ENCODE measurements around the gene LSR. TPM values are rescaled to one million over a fixed set of nuclear protein-coding genes. Genes with fewer than 3 reads are reported as not detected.

The LSR gene
- polyA plus RNA-seq, 1 donor: 3.7 TPM

- DNase-seq (ENCODE audit: low read depth): no peak
These were observed 53.2 kb downstream of the LSR start for GRCh38 chr19:35301961-35302360.

- no peak for DNase-seq (ENCODE audit: low read depth)
These were observed 53.6 kb downstream of the LSR start for GRCh38 chr19:35302446-35302845.

- DNase-seq (ENCODE audit: low read depth): no peak
These were observed 54.6 kb downstream of the LSR start for GRCh38 chr19:35303357-35303915.

GRCh38 chr19:35304036-35304435, 55.2 kb downstream of the LSR start:
- DNase-seq (ENCODE audit: low read depth): no peak

- no peak for DNase-seq (ENCODE audit: low read depth)
These were observed 56.4 kb downstream of the LSR start for GRCh38 chr19:35305181-35305580.

- DNase-seq (ENCODE audit: low read depth): no peak
These were observed 57.9 kb downstream of the LSR start for GRCh38 chr19:35306473-35307246.

- DNase-seq (ENCODE audit: low read depth): peak; percentile 11
These were observed 59.1 kb downstream of the LSR start for GRCh38 chr19:35307931-35308330.

GRCh38 chr19:35308910-35309309, 60.1 kb downstream of the LSR start:
- DNase-seq (ENCODE audit: low read depth): no peak

- no peak for DNase-seq (ENCODE audit: low read depth)
These were observed 60.9 kb downstream of the LSR start for GRCh38 chr19:35309481-35310279.

GRCh38 chr19:35310331-35310730, 61.5 kb downstream of the LSR start:
- no peak for DNase-seq (ENCODE audit: low read depth)

GRCh38 chr19:35310811-35311465, 62.1 kb downstream of the LSR start:
- no peak for DNase-seq (ENCODE audit: low read depth)

GRCh38 chr19:35311901-35312665, 63.3 kb downstream of the LSR start:
- no peak for DNase-seq (ENCODE audit: low read depth)

GRCh38 chr19:35313587-35313986, 64.8 kb downstream of the LSR start:
- no peak for DNase-seq (ENCODE audit: low read depth)

GRCh38 chr19:35314031-35314430, 65.2 kb downstream of the LSR start:
- no peak for DNase-seq (ENCODE audit: low read depth)

- DNase-seq (ENCODE audit: low read depth): no peak
These were observed 66.2 kb downstream of the LSR start for GRCh38 chr19:35314858-35315470.

GRCh38 chr19:35315883-35316282, 67.1 kb downstream of the LSR start:
- DNase-seq (ENCODE audit: low read depth): no peak

GRCh38 chr19:35316560-35316959, 67.8 kb downstream of the LSR start:
- no peak for DNase-seq (ENCODE audit: low read depth)
